Panc1 (cell line): Measurements from ENCODE around the gene TEX30.

Experiments
- CTCF ChIP-seq: fragments of 450-650 bp; IDR thresholded peaks from 2 replicates; pipeline ENCODE4 v1.5.1; 2017; ENCODE audit warnings: mild to moderate bottlenecking
- POLR2AphosphoS5 ChIP-seq: IDR thresholded peaks from 2 replicates; pipeline ENCODE4 v1.6.1; 2012; ENCODE audit warnings: mild to moderate bottlenecking, low read depth, low read length, moderate library complexity
- TCF7L2 ChIP-seq: IDR thresholded peaks from 2 replicates; pipeline ENCODE4 v1.6.1; 2011; ENCODE audit warnings: mild to moderate bottlenecking, low read depth, low read length, inconsistent platforms

- TF ChIP-seq CTCF = no peak
- no peak for TF ChIP-seq TCF7L2
- no peak for TF ChIP-seq POLR2AphosphoS5
These were observed 25.2 kb upstream of the TEX30 start, which contains the start of the genes BIVM and POGLUT2 for GRCh38 chr13:102798581-102799425.
